HUDEP-2 (cell line): Measurements from ENCODE around the gene RASSF5.

Experiments used
- DNase-seq, 76 experiments: peaks; one replicate each; lab custom pipeline; 2025; ENCODE audit not compliant: unreplicated experiment in 76 of 76; lab: John Stamatoyannopoulos, UW

Gene RASSF5

GRCh38 chr1:206495493-206496046, 11.8 kb upstream of the RASSF5 start:
- DNase-seq, result no peak

- DNase-seq, result no peak
Measured at GRCh38 chr1:206496131-206496793, 11.1 kb upstream of the RASSF5 start.

GRCh38 chr1:206497363-206497762, 10.0 kb upstream of the RASSF5 start:
- no peak for DNase-seq

GRCh38 chr1:206497774-206498173, 9.6 kb upstream of the RASSF5 start:
- no peak for DNase-seq

- DNase-seq, result no peak
Measured at GRCh38 chr1:206498685-206499084, 8.6 kb upstream of the RASSF5 start.

- DNase-seq, result no peak
Measured at GRCh38 chr1:206500046-206500445, 7.3 kb upstream of the RASSF5 start.

- no peak for DNase-seq
Measured at GRCh38 chr1:206501881-206502280, 5.5 kb upstream of the RASSF5 start.

- DNase-seq, result no peak
Measured at GRCh38 chr1:206502403-206502802, 4.9 kb upstream of the RASSF5 start.

GRCh38 chr1:206502812-206503211, 4.5 kb upstream of the RASSF5 start:
- no peak for DNase-seq

GRCh38 chr1:206503591-206504362, 3.6 kb upstream of the RASSF5 start:
- peak in 29 of 76 experiments; percentile 8 to 82 (median 48) for DNase-seq

GRCh38 chr1:206504363-206504713, 3.0 kb upstream of the RASSF5 start:
- no peak for DNase-seq

- no peak for DNase-seq
Measured at GRCh38 chr1:206505702-206506355, 1.5 kb upstream of the RASSF5 start.

- no peak for DNase-seq
Measured at GRCh38 chr1:206506405-206507283, 687 bp upstream of the RASSF5 start.

- no peak for DNase-seq
Measured at GRCh38 chr1:206508130-206508889, 979 bp downstream of the RASSF5 start.

- no peak for DNase-seq
Measured at GRCh38 chr1:206508956-206509355, 1.6 kb downstream of the RASSF5 start.

- DNase-seq, result no peak
Measured at GRCh38 chr1:206509612-206510257, 2.4 kb downstream of the RASSF5 start.

GRCh38 chr1:206510371-206510770, 3.0 kb downstream of the RASSF5 start:
- no peak for DNase-seq

GRCh38 chr1:206511362-206512057, 4.2 kb downstream of the RASSF5 start:
- no peak for DNase-seq
